Spleen (tissue), 7 donors: ENCODE measurements around the gene RPL18A.

Experiments used
- CTCF ChIP-seq, 11 experiments: fragments of 200-600 bp in 7 of 11; fragments of 450-650 bp in 4 of 11; sonication (generic) in 4 of 11; IDR thresholded peaks in 8 of 11; conservative IDR thresholded peaks in 3 of 11; 1 replicate in 7 of 11; 2 replicates in 4 of 11; pipeline versions ENCODE4 v1.4.0 to v1.8.0; 2016 to 2021; ENCODE audit warnings: antibody characterized with exemption in 11 of 11, inconsistent platforms in 4 of 11, mild to moderate bottlenecking in 1 of 11
- POLR2A ChIP-seq, 3 donors: fragments of 450-650 bp; IDR thresholded peaks; one replicate each; pipeline ENCODE4 v1.5.1; 2017; ENCODE audit warnings: antibody characterized with exemption in 3 of 3, mild to moderate bottlenecking in 1 of 3
- POLR2AphosphoS5 ChIP-seq, 3 donors: sonication (generic); formaldehyde crosslinking; IDR thresholded peaks; one replicate each; pipeline ENCODE4 v1.5.1; 2017; ENCODE audit warnings: antibody characterized with exemption in 3 of 3
- donor health status: DM: no; HTN: no; CAD: no; lungs with moderate emphysema.
- donor health status: DM: no; HTN: no; CAD: no.
- donor health status: DM: no; HTN: no; CAD: no.

- TF ChIP-seq CTCF (IDR thresholded peaks at IDR 0.05 in 8 of 11, conservative IDR thresholded peaks at IDR 0.05 in 3 of 11) (no peak), POLR2A (IDR thresholded peaks at IDR 0.05) (no peak), POLR2AphosphoS5 (IDR thresholded peaks at IDR 0.05) (peak; percentile 8 to 81 (median 28))
These were observed 38.5 kb upstream of the RPL18A start, which contains the start of gene INSL3 for GRCh38 chr19:17821190-17821589.
